ENCODE measurements around the gene PAPPA. TPM values are rescaled to one million over a fixed set of nuclear protein-coding genes. Genes with fewer than 3 reads are reported as not detected.

PAPPA gene
- total RNA-seq, 1 experiment from 2014 or later, result 0.05 TPM

GRCh38 chr9:116212986-116213692 is 59.5 kb downstream of the PAPPA start (continued):
- TF ChIP-seq POLR2A (IDR thresholded peaks at IDR 0.05; ENCODE audit: borderline replicate concordance, extremely low read depth, insufficient read depth, insufficient read length) (no peak), EZH2phosphoT487 (IDR thresholded peaks at IDR 0.05; ENCODE audit: borderline replicate concordance) (no peak), ZNF274 (IDR thresholded peaks at IDR 0.05; ENCODE audit: low read depth, low read length) (no peak), SP1 (IDR thresholded peaks at IDR 0.05; ENCODE audit: low read depth) (no peak), TCF7L2 (IDR thresholded peaks at IDR 0.05; ENCODE audit: borderline replicate concordance, extremely low read depth, insufficient read depth, insufficient read length) (no peak)

DNA sequence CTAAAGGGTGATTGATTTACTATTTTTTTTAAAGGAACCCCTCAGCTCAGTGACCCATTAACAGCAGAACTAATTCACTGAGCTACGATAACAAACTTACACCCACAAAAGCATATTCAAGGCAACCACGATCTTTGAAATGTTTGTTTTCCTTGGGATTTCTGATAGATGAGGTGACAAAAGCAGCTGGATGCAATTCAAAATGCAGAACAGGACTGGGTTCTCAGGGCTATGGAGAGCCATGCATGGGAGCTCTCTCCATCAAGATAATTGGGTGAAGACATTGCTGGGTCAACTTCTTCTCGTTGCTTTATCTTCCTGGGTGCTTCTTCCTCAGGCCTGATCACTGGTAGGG is 60.1 kb downstream of the PAPPA start:
- intact Hi-C loops (cut with micrococcal nuclease), result no loop called here

More for the DNA sequence above, 60.1 kb downstream of the PAPPA start:
- Histone ChIP-seq H3K27me3 (ENCODE audit: insufficient read depth, low read length) (peaks cover 5% of the 10 kb centered on the region; the same call in 1 of the 2 replicates), H2AFZ (ENCODE audit: low read depth, low read length, poor library complexity, severe bottlenecking) (no peak overlapping the region), H4K20me1 (ENCODE audit: insufficient read depth) (no peaks in the 10 kb centered on the region), H3K9ac (ENCODE audit: low read length) (no peak overlapping the region), H3K4me3 (replicated peaks in 1 of 2; ENCODE audit: low read depth in 1 of 2, low read length in 2 of 2) (no peak overlapping the region), H3K9me3 (ENCODE audit: control insufficient read depth in 1 of 2, insufficient read depth in 1 of 2, low read depth in 1 of 2, low read length in 2 of 2) (no peaks in the 10 kb centered on the region), H3K4me1 (ENCODE audit: control insufficient read depth in 1 of 2, insufficient read depth in 2 of 2, low read length in 2 of 2) (no peaks in the 10 kb centered on the region), H3K4me2 (ENCODE audit: low read length) (no peak overlapping the region), H3K36me3 (ENCODE audit: control insufficient read depth in 1 of 2, insufficient read depth in 2 of 2, low read length in 2 of 2) (no peaks in the 10 kb centered on the region), H3K79me2 (ENCODE audit: insufficient read depth, low read length) (no peaks in the 10 kb centered on the region), H3K27ac (ENCODE audit: low read depth, low read length) (no peak overlapping the region), H3K9me2 (ENCODE audit: insufficient read depth) (no peaks in the 10 kb centered on the region)
- no TSS peak for BruUV-seq (replicated peaks)
- CTCF ChIA-PET, result no interaction called here
- no peak for DNase-seq (ENCODE audit: low read depth, low spot score)
- POLR2A ChIA-PET, result interaction anchor here (0.5 kb wide), 1 partner anchor 120 kb away, joined by 5 read pairs; no protein-coding TSS in a partner anchor
- RAD21 ChIA-PET (ENCODE audit: low non-redundant PET in 1 of 2, low total read pairs in 2 of 2, uncharacterized antibody in 2 of 2, unreplicated experiment in 2 of 2), result no interaction called here
- ATAC-seq, result no peak
- no peak for TF ChIP-seq SP1 (IDR thresholded peaks at IDR 0.05; ENCODE audit: low read depth)
- TF ChIP-seq, protein P1, sequence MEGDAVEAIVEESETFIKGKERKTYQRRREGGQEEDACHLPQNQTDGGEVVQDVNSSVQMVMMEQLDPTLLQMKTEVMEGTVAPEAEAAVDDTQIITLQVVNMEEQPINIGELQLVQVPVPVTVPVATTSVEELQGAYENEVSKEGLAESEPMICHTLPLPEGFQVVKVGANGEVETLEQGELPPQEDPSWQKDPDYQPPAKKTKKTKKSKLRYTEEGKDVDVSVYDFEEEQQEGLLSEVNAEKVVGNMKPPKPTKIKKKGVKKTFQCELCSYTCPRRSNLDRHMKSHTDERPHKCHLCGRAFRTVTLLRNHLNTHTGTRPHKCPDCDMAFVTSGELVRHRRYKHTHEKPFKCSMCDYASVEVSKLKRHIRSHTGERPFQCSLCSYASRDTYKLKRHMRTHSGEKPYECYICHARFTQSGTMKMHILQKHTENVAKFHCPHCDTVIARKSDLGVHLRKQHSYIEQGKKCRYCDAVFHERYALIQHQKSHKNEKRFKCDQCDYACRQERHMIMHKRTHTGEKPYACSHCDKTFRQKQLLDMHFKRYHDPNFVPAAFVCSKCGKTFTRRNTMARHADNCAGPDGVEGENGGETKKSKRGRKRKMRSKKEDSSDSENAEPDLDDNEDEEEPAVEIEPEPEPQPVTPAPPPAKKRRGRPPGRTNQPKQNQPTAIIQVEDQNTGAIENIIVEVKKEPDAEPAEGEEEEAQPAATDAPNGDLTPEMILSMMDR (IDR thresholded peaks at IDR 0.05 in 2 of 3, conservative IDR thresholded peaks at IDR 0.05 in 1 of 3; ENCODE audit: borderline replicate concordance in 1 of 3, insufficient read depth in 1 of 3, low read depth in 2 of 3, low read length in 2 of 3), result no peak
- no peak for TF ChIP-seq JUND (IDR thresholded peaks at IDR 0.05)
- TF ChIP-seq, protein P2, sequence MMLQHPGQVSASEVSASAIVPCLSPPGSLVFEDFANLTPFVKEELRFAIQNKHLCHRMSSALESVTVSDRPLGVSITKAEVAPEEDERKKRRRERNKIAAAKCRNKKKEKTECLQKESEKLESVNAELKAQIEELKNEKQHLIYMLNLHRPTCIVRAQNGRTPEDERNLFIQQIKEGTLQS (IDR thresholded peaks at IDR 0.05), result no peak
- TF ChIP-seq ELF1 (IDR thresholded peaks at IDR 0.05; ENCODE audit: borderline replicate concordance, low read depth), result no peak
- no peak for TF ChIP-seq TCF7L2 (IDR thresholded peaks at IDR 0.05; ENCODE audit: borderline replicate concordance, extremely low read depth, insufficient read depth, insufficient read length)
- TF ChIP-seq FOSL1 (IDR thresholded peaks at IDR 0.05; ENCODE audit: low read depth), result no peak
- TF ChIP-seq RAD21 (IDR thresholded peaks at IDR 0.05; ENCODE audit: low read depth), result no peak
- TF ChIP-seq, protein P3, sequence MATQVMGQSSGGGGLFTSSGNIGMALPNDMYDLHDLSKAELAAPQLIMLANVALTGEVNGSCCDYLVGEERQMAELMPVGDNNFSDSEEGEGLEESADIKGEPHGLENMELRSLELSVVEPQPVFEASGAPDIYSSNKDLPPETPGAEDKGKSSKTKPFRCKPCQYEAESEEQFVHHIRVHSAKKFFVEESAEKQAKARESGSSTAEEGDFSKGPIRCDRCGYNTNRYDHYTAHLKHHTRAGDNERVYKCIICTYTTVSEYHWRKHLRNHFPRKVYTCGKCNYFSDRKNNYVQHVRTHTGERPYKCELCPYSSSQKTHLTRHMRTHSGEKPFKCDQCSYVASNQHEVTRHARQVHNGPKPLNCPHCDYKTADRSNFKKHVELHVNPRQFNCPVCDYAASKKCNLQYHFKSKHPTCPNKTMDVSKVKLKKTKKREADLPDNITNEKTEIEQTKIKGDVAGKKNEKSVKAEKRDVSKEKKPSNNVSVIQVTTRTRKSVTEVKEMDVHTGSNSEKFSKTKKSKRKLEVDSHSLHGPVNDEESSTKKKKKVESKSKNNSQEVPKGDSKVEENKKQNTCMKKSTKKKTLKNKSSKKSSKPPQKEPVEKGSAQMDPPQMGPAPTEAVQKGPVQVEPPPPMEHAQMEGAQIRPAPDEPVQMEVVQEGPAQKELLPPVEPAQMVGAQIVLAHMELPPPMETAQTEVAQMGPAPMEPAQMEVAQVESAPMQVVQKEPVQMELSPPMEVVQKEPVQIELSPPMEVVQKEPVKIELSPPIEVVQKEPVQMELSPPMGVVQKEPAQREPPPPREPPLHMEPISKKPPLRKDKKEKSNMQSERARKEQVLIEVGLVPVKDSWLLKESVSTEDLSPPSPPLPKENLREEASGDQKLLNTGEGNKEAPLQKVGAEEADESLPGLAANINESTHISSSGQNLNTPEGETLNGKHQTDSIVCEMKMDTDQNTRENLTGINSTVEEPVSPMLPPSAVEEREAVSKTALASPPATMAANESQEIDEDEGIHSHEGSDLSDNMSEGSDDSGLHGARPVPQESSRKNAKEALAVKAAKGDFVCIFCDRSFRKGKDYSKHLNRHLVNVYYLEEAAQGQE (IDR thresholded peaks at IDR 0.05; ENCODE audit: low read depth), result no peak
- TF ChIP-seq CBX3 (IDR thresholded peaks at IDR 0.05; ENCODE audit: low read depth), result no peak
- TF ChIP-seq EGR1 (IDR thresholded peaks at IDR 0.05; ENCODE audit: low read depth), result no peak
- no peak for TF ChIP-seq CEBPB (IDR thresholded peaks at IDR 0.05; ENCODE audit: low read depth)
- no peak for TF ChIP-seq SRF (IDR thresholded peaks at IDR 0.05; ENCODE audit: low read depth)
- TF ChIP-seq, protein P4, sequence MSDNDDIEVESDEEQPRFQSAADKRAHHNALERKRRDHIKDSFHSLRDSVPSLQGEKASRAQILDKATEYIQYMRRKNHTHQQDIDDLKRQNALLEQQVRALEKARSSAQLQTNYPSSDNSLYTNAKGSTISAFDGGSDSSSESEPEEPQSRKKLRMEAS (IDR thresholded peaks at IDR 0.05), result no peak
- TF ChIP-seq POLR2A (IDR thresholded peaks at IDR 0.05; ENCODE audit: borderline replicate concordance, extremely low read depth, insufficient read depth, insufficient read length), result no peak
- TF ChIP-seq EZH2phosphoT487 (IDR thresholded peaks at IDR 0.05; ENCODE audit: borderline replicate concordance), result no peak
- TF ChIP-seq EZH2 (IDR thresholded peaks at IDR 0.05), result no peak
- TF ChIP-seq ZFX (IDR thresholded peaks at IDR 0.05), result no peak
- TF ChIP-seq POLR2AphosphoS5 (IDR thresholded peaks at IDR 0.05; ENCODE audit: low read depth, low read length), result no peak
